Osteocyte (in vitro differentiated cells): ENCODE results near the gene CNDP1. TPM values are rescaled to one million over a fixed set of nuclear protein-coding genes. Genes with fewer than 3 reads are reported as not detected.
"Not testable (repeated sequence)": the region's sequence is repeated elsewhere in the genome, so short reads cannot be mapped to it uniquely, and the experiment has no call there.

ENCODE experiments used
- DNase-seq: peaks from one replicate; pipeline ENCODE4 v3.0.0; 2021; ENCODE audit warnings: mixed read lengths; ENCODE audit not compliant: unreplicated experiment; ENCODE audit errors: extremely low spot score
- H3K27ac Mint-ChIP-seq: one replicate; pipeline ENCODE4 v1.8.0; 2021; ENCODE audit warnings: mild to moderate bottlenecking, mixed read lengths; ENCODE audit not compliant: unreplicated experiment
- H3K27me3 Mint-ChIP-seq: one replicate; pipeline ENCODE4 v1.8.0; 2021; ENCODE audit warnings: mixed read lengths; ENCODE audit not compliant: unreplicated experiment
- H3K36me3 Mint-ChIP-seq: one replicate; pipeline ENCODE4 v1.8.0; 2021; ENCODE audit warnings: mixed read lengths; ENCODE audit not compliant: unreplicated experiment
- H3K4me1 Mint-ChIP-seq: one replicate; pipeline ENCODE4 v1.8.0; 2021; ENCODE audit warnings: mixed read lengths; ENCODE audit not compliant: unreplicated experiment
- H3K4me3 Mint-ChIP-seq: one replicate; pipeline ENCODE4 v1.8.0; 2021; ENCODE audit warnings: mild to moderate bottlenecking, moderate library complexity, mixed read lengths; ENCODE audit not compliant: unreplicated experiment
- H3K9me3 Mint-ChIP-seq: one replicate; pipeline ENCODE4 v1.8.0; 2021; ENCODE audit warnings: mixed read lengths; ENCODE audit not compliant: unreplicated experiment
- CTCF ChIP-seq: fragments of 200-600 bp; sonication (generic); IDR thresholded peaks from 2 replicates; pipeline ENCODE4 v1.5.0; 2021; ENCODE audit warnings: antibody characterized with exemption, mild to moderate bottlenecking, moderate library complexity
- total RNA-seq: library from RNA; stranded (reverse); gene quantifications from 2 replicates; pipeline ENCODE4 v1.2.1, GENCODE V29; 2021

Gene CNDP1
- total RNA-seq, 1 donor from 2014 or later = not detected

- DNase-seq = no peak
- Mint-ChIP-seq H3K27ac (no peak overlapping the region), H3K36me3 (no peaks in the 10 kb centered on the region), H3K4me1 (no peaks in the 10 kb centered on the region), H3K9me3 (no peaks in the 10 kb centered on the region), H3K27me3 (peaks cover 15% of the 10 kb centered on the region), H3K4me3 (no peak overlapping the region)
- TF ChIP-seq CTCF = no peak
These were observed 28.5 kb downstream of the CNDP1 start for GRCh38 chr18:74562775-74563174.

DNA sequence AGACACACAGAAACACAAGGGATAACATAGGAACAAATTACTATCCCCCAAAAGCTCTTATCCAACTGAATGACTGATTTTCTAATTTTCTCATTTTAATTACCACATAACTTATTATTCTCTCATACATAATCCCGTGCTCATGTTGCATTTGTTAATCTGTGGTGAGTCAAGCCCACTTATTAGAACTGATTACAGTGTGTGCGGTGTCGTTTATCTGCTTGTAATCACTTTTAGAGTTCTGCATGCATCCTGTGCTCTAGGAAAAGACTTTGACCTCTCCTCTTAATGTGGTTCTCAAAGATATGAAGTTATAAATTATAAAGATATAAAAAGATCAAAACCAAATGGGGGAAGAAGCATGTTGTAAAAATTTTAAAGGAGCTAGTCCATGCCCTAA lies 29.7 kb downstream of the CNDP1 start:
- TF ChIP-seq CTCF = no peak
- H3K9me3 Mint-ChIP-seq = no peaks in the 10 kb centered on the region
- no peaks in the 10 kb centered on the region for H3K36me3 Mint-ChIP-seq
- H3K4me3 Mint-ChIP-seq = no peak overlapping the region
- H3K27me3 Mint-ChIP-seq = peaks cover 13% of the 10 kb centered on the region
- H3K27ac Mint-ChIP-seq = no peak overlapping the region
- no peaks in the 10 kb centered on the region for H3K4me1 Mint-ChIP-seq
- no peak for DNase-seq

GRCh38 chr18:74565164-74565563 lies 30.9 kb downstream of the CNDP1 start:
- H3K4me3 Mint-ChIP-seq, H3K36me3 Mint-ChIP-seq, H3K4me1 Mint-ChIP-seq, H3K27ac Mint-ChIP-seq, DNase-seq, H3K9me3 Mint-ChIP-seq: not testable (repeated sequence)
- H3K27me3 Mint-ChIP-seq = peaks cover 13% of the 10 kb centered on the region

DNA sequence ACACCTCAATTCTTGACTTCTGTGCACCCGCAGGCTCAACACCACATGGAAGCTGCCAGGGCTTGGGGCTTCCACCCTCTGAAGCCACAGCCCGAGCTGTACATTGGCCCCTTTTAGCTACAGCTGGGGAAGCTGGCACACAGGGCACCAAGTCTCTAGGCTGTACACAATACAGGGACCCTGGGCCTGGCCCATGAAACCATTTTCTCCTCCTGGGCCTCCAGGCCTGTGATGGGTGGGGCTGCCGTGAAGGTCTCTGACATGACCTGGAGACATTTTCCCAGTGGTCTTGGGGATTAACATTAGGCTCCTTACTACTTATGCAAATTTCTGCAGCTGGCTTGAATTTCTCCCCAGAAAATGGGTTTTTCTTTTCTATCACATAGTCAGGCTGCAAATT lies 31.7 kb downstream of the CNDP1 start:
- not testable (repeated sequence) for H3K36me3 Mint-ChIP-seq, H3K9me3 Mint-ChIP-seq, H3K27ac Mint-ChIP-seq, H3K4me3 Mint-ChIP-seq, DNase-seq, H3K4me1 Mint-ChIP-seq
- H3K27me3 Mint-ChIP-seq = peaks cover 13% of the 10 kb centered on the region

DNA sequence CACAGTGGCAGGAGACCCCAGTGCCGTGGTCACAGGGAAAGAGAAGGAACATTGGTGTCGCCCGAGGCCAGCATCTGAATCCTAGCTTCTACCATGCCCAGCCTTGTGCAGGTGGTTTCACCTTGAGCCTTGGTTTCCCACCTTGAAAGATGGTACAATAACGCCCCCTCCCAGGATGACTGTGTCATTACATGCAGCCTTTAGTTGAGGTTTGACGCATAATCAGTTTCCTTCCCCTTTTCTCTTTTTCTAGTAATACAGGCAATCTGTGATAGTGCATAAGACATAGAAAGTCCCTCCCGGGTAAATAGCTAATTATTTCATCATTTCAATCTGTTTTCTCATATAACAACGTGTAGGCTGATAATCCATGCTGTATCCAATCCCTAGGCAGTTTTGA lies 33.5 kb downstream of the CNDP1 start:
- Mint-ChIP-seq H3K9me3 (no peaks in the 10 kb centered on the region), H3K36me3 (no peaks in the 10 kb centered on the region), H3K4me3 (no peak overlapping the region), H3K27ac (no peak overlapping the region), H3K27me3 (peaks cover 9% of the 10 kb centered on the region), H3K4me1 (no peaks in the 10 kb centered on the region)
- DNase-seq = no peak
- TF ChIP-seq CTCF = no peak

- TF ChIP-seq CTCF = no peak
- Mint-ChIP-seq H3K36me3 (no peaks in the 10 kb centered on the region), H3K4me1 (no peaks in the 10 kb centered on the region), H3K9me3 (no peaks in the 10 kb centered on the region), H3K4me3 (no peak overlapping the region), H3K27me3 (no peaks in the 10 kb centered on the region), H3K27ac (no peak overlapping the region)
- DNase-seq = no peak
These were observed 35.1 kb downstream of the CNDP1 start for GRCh38 chr18:74569401-74569800.
